Bronchial epithelial cell (primary cell): Measurements from ENCODE around the gene ENDOD1. TPM values are rescaled to one million over a fixed set of nuclear protein-coding genes. Genes with fewer than 3 reads are reported as not detected.

Experiments
- DNase-seq: peaks from one replicate; pipeline ENCODE4 v3.0.0-alpha.2; 2010; ENCODE audit warnings: low read depth
- FAIRE-seq: peaks from 2 replicates; lab custom pipeline; 2011; peaks lifted over from hg19 to GRCh38; lab: Jason Lieb, UNC
- H3K27me3 ChIP-seq: 2 replicates; pipeline ENCODE4 v1.5.1; 2011; ENCODE audit warnings: low read length; ENCODE audit not compliant: control insufficient read depth, insufficient read depth
- H3K36me3 ChIP-seq: 2 replicates; pipeline ENCODE4 v1.5.1; 2011; ENCODE audit warnings: low read length; ENCODE audit not compliant: control insufficient read depth, insufficient read depth
- H3K4me3 ChIP-seq: 2 replicates; pipeline ENCODE4 v1.5.1; 2011; ENCODE audit warnings: mild to moderate bottlenecking, low read depth, low read length, control low read depth
- CTCF ChIP-seq: IDR thresholded peaks from 2 replicates; pipeline ENCODE4 v1.5.1; 2011; ENCODE audit warnings: mild to moderate bottlenecking, moderate library complexity, low read length, control low read depth, inconsistent platforms; ENCODE audit not compliant: insufficient read depth, severe bottlenecking
- total RNA-seq: library from RNA; depleted of rRNA; stranded (reverse); fragments of >200 nt; gene quantifications from 2 replicates; pipeline ENCODE4 v1.2.1, GENCODE V29; 2014

The ENDOD1 gene
- total RNA-seq, 1 donor from 2014 or later: 41.1 TPM

- TF ChIP-seq CTCF: no peak
Measured at GRCh38 chr11:95115597-95115996, 26.0 kb downstream of the ENDOD1 start.

GRCh38 chr11:95119361-95120060 lies 29.9 kb downstream of the ENDOD1 start:
- Histone ChIP-seq H3K36me3 (no peaks in the 10 kb centered on the region), H3K4me3 (no peak overlapping the region), H3K27me3 (no peaks in the 10 kb centered on the region)
- DNase-seq (peak; percentile 76), FAIRE-seq (peak; percentile 89)
- peak; percentile 18 for TF ChIP-seq CTCF

More at GRCh38 chr11:95115597-95115996, 26.0 kb downstream of the ENDOD1 start:
- H3K4me3 ChIP-seq: no peak overlapping the region
- H3K36me3 ChIP-seq: no peaks in the 10 kb centered on the region
- DNase-seq (no peak), FAIRE-seq (no peak)
- H3K27me3 ChIP-seq: no peaks in the 10 kb centered on the region

- no peaks in the 10 kb centered on the region for H3K27me3 ChIP-seq
- no peak overlapping the region for H3K4me3 ChIP-seq
- H3K36me3 ChIP-seq: no peaks in the 10 kb centered on the region
- no peak for DNase-seq
- TF ChIP-seq CTCF: no peak
- FAIRE-seq: no peak
Measured at GRCh38 chr11:95121698-95122097, 32.1 kb downstream of the ENDOD1 start.

- FAIRE-seq: no peak
- Histone ChIP-seq H3K27me3 (no peaks in the 10 kb centered on the region), H3K36me3 (no peaks in the 10 kb centered on the region), H3K4me3 (no peak overlapping the region)
- no peak for DNase-seq
- no peak for TF ChIP-seq CTCF
Measured at GRCh38 chr11:95123556-95123955, 33.9 kb downstream of the ENDOD1 start.

- Histone ChIP-seq H3K36me3 (peaks cover 1% of the 10 kb centered on the region), H3K4me3 (no peak overlapping the region), H3K27me3 (no peaks in the 10 kb centered on the region)
- TF ChIP-seq CTCF: no peak
- no peak for FAIRE-seq
- DNase-seq: no peak
Measured at GRCh38 chr11:95128602-95129001, 39.0 kb downstream of the ENDOD1 start.

- DNase-seq (peak; percentile 70), FAIRE-seq (no peak)
- peaks cover 1% of the 10 kb centered on the region for H3K36me3 ChIP-seq
- no peak for TF ChIP-seq CTCF
- no peak overlapping the region for H3K4me3 ChIP-seq
- H3K27me3 ChIP-seq: no peaks in the 10 kb centered on the region
Measured at GRCh38 chr11:95132956-95133355, 43.3 kb downstream of the ENDOD1 start.
